ENCODE results near the gene CDK5RAP2.

CDK5RAP2 gene

DNA sequence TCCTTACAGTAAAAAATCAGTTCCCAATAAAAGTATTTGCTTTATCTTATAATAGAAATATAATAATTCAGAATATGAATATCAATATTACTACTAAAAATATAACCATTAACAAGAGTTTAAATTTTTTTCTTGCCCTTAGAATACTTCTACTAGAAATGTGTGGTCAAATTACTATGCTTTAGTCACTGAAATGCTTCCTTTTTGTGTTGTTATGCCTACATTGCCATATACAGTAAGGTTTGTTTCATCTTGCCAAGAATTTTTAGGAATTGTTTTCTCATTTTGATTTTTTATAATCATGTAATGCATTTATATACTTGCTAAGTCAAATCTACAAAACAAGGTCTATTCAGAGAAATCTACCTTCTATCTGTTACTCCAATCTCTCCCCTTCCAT is 181.7 kb downstream of the CDK5RAP2 start:
- H2BK15ac ChIP-seq (ENCODE audit: low read length), result no peak overlapping the region
- H2AK5ac ChIP-seq (ENCODE audit: low read depth, low read length), result no peak overlapping the region
- H3K9ac ChIP-seq (ENCODE audit: low read depth, low read length, poor library complexity), result no peak overlapping the region
- H3K27ac ChIP-seq (replicated peaks; ENCODE audit: low read length), result no peak overlapping the region
- H3K4me1 ChIP-seq (ENCODE audit: control insufficient read depth in 2 of 2, insufficient read depth in 1 of 2, low read depth in 1 of 2, low read length in 2 of 2), result peaks cover 0 to 2% of the 10 kb centered on the region in 2 donors
- no peaks in the 10 kb centered on the region for H3K27me3 ChIP-seq (ENCODE audit: control insufficient read depth in 3 of 3, insufficient read depth in 3 of 3, low read depth in 1 of 3, low read length in 3 of 3)
- H4K91ac ChIP-seq (ENCODE audit: low read depth, low read length, poor library complexity), result no peak overlapping the region
- peaks cover 2% of the 10 kb centered on the region for H3K79me1 ChIP-seq (ENCODE audit: low read depth, low read length)
- H3K4ac ChIP-seq (ENCODE audit: low read length), result no peak overlapping the region
- H2BK120ac ChIP-seq (ENCODE audit: low read depth, low read length), result no peak overlapping the region
- no peak overlapping the region for H2AFZ ChIP-seq (ENCODE audit: low read length)
- peaks cover 0 to 2% of the 10 kb centered on the region in 2 donors for H3K9me3 ChIP-seq (replicated peaks in 1 of 2; ENCODE audit: control insufficient read depth in 2 of 2, insufficient read depth in 1 of 2, low read depth in 1 of 2, low read length in 2 of 2)
- no peak overlapping the region for H3K23ac ChIP-seq (ENCODE audit: low read depth, low read length, poor library complexity)
- no peak overlapping the region for H3K18ac ChIP-seq (ENCODE audit: low read length)
- no peak overlapping the region for H2BK12ac ChIP-seq (ENCODE audit: low read length)
- no peak overlapping the region for H3K14ac ChIP-seq (ENCODE audit: low read length)
- H3K4me3 ChIP-seq (ENCODE audit: low read length in 2 of 2), result no peak overlapping the region
- DNase-seq (ENCODE audit: low spot score), result no peak
- H4K8ac ChIP-seq (ENCODE audit: low read depth, low read length), result no peak overlapping the region
- H3K36me3 ChIP-seq (replicated peaks in 1 of 2; ENCODE audit: control insufficient read depth in 2 of 2, insufficient read depth in 2 of 2, low read length in 2 of 2), result peaks cover 48 to 100% of the 10 kb centered on the region in 2 donors
- H2BK5ac ChIP-seq (ENCODE audit: low read length), result no peak overlapping the region
- no peak overlapping the region for H3K4me2 ChIP-seq (ENCODE audit: insufficient read depth, low read length, poor library complexity, severe bottlenecking)

DNA sequence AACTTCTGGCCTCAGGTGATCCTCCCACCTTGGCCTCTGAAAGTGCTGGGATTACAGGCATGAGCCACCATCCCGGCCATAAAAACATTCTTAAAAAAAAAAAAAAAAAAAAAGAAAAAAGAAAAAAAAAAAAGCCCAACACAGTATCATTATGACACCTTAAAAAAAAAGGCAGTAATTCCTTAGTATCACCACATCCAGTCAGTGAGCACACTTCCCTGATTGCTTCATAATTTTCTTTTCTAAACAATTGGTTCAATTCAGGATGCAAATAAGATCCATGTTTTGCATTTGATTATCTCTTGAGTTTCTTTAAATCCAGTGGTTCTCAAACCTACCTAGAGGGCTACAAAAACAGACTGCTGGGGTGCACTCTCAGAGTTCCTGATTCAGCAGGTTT is 182.5 kb downstream of the CDK5RAP2 start:
- Histone ChIP-seq H3K18ac (ENCODE audit: low read length) (no peak overlapping the region), H3K27ac (replicated peaks; ENCODE audit: low read length) (no peak overlapping the region), H2BK5ac (ENCODE audit: low read length) (no peak overlapping the region), H3K4me3 (ENCODE audit: low read length in 2 of 2) (no peak overlapping the region), H3K36me3 (replicated peaks in 1 of 2; ENCODE audit: control insufficient read depth in 2 of 2, insufficient read depth in 2 of 2, low read length in 2 of 2) (peaks cover 50 to 100% of the 10 kb centered on the region in 2 donors), H3K4me2 (ENCODE audit: insufficient read depth, low read length, poor library complexity, severe bottlenecking) (no peak overlapping the region), H3K23ac (ENCODE audit: low read depth, low read length, poor library complexity) (no peak overlapping the region), H3K4ac (ENCODE audit: low read length) (no peak overlapping the region), H2BK12ac (ENCODE audit: low read length) (no peak overlapping the region), H3K9ac (ENCODE audit: low read depth, low read length, poor library complexity) (no peak overlapping the region), H3K27me3 (ENCODE audit: control insufficient read depth in 3 of 3, insufficient read depth in 3 of 3, low read depth in 1 of 3, low read length in 3 of 3) (no peaks in the 10 kb centered on the region), H3K9me3 (replicated peaks in 1 of 2; ENCODE audit: control insufficient read depth in 2 of 2, insufficient read depth in 1 of 2, low read depth in 1 of 2, low read length in 2 of 2) (peaks cover 0 to 2% of the 10 kb centered on the region in 2 donors), H2AK5ac (ENCODE audit: low read depth, low read length) (no peak overlapping the region), H2BK120ac (ENCODE audit: low read depth, low read length) (no peak overlapping the region), H3K79me1 (ENCODE audit: low read depth, low read length) (peaks cover 2% of the 10 kb centered on the region), H3K14ac (ENCODE audit: low read length) (no peak overlapping the region), H4K8ac (ENCODE audit: low read depth, low read length) (no peak overlapping the region), H3K4me1 (ENCODE audit: control insufficient read depth in 2 of 2, insufficient read depth in 1 of 2, low read depth in 1 of 2, low read length in 2 of 2) (no peaks in the 10 kb centered on the region), H2BK15ac (ENCODE audit: low read length) (no peak overlapping the region), H4K91ac (ENCODE audit: low read depth, low read length, poor library complexity) (no peak overlapping the region), H2AFZ (ENCODE audit: low read length) (no peak overlapping the region)
- no peak for DNase-seq (ENCODE audit: low spot score)
- WGBS, 2 donors (ENCODE audit: extremely low coverage in 2 of 2, insufficient read length in 2 of 2, insufficient replicate concordance in 1 of 2), result no CpG with 5 or more reads among the region's 1 CpG

DNA sequence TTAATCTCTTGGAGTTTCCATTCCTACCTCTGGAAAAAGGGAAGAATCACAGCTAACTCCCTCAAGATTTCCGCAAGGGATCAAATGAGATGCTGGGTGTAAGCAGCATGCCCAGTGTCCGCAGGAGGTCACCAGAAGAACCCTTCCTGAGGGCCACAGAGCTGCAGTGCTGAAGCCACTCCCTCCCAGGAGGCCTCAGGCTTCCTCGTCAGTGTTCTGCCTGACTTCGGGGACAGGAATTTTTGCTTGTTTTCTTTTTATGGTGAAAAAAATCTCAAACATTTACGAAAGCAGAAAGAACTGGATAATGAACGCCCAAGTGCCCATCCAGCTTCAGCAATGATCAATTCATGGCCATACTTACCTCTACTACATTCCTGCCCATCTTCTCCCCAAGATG is 183.0 kb downstream of the CDK5RAP2 start:
- Histone ChIP-seq H3K27me3 (ENCODE audit: control insufficient read depth in 3 of 3, insufficient read depth in 3 of 3, low read depth in 1 of 3, low read length in 3 of 3) (no peaks in the 10 kb centered on the region), H2BK5ac (ENCODE audit: low read length) (no peak overlapping the region), H3K36me3 (replicated peaks in 1 of 2; ENCODE audit: control insufficient read depth in 2 of 2, insufficient read depth in 2 of 2, low read length in 2 of 2) (peaks cover 53 to 100% of the 10 kb centered on the region in 2 donors), H3K4ac (ENCODE audit: low read length) (no peak overlapping the region), H3K4me1 (ENCODE audit: control insufficient read depth in 2 of 2, insufficient read depth in 1 of 2, low read depth in 1 of 2, low read length in 2 of 2) (no peaks in the 10 kb centered on the region), H2AK5ac (ENCODE audit: low read depth, low read length) (no peak overlapping the region), H3K18ac (ENCODE audit: low read length) (no peak overlapping the region), H3K9me3 (replicated peaks in 1 of 2; ENCODE audit: control insufficient read depth in 2 of 2, insufficient read depth in 1 of 2, low read depth in 1 of 2, low read length in 2 of 2) (peaks cover 0 to 2% of the 10 kb centered on the region in 2 donors), H4K8ac (ENCODE audit: low read depth, low read length) (no peak overlapping the region), H3K4me3 (ENCODE audit: low read length in 2 of 2) (no peak overlapping the region), H3K9ac (ENCODE audit: low read depth, low read length, poor library complexity) (no peak overlapping the region), H2BK12ac (ENCODE audit: low read length) (no peak overlapping the region), H3K4me2 (ENCODE audit: insufficient read depth, low read length, poor library complexity, severe bottlenecking) (no peak overlapping the region), H2AFZ (ENCODE audit: low read length) (no peak overlapping the region), H3K23ac (ENCODE audit: low read depth, low read length, poor library complexity) (no peak overlapping the region), H4K91ac (ENCODE audit: low read depth, low read length, poor library complexity) (no peak overlapping the region), H3K14ac (ENCODE audit: low read length) (no peak overlapping the region), H3K79me1 (ENCODE audit: low read depth, low read length) (peaks cover 2% of the 10 kb centered on the region), H2BK120ac (ENCODE audit: low read depth, low read length) (no peak overlapping the region), H3K27ac (replicated peaks; ENCODE audit: low read length) (no peak overlapping the region), H2BK15ac (ENCODE audit: low read length) (no peak overlapping the region)
- WGBS, 2 donors (ENCODE audit: extremely low coverage in 2 of 2, insufficient read length in 2 of 2, insufficient replicate concordance in 1 of 2), result no CpG with 5 or more reads among the region's 6 CpGs
- no peak for DNase-seq (ENCODE audit: low spot score)

DNA sequence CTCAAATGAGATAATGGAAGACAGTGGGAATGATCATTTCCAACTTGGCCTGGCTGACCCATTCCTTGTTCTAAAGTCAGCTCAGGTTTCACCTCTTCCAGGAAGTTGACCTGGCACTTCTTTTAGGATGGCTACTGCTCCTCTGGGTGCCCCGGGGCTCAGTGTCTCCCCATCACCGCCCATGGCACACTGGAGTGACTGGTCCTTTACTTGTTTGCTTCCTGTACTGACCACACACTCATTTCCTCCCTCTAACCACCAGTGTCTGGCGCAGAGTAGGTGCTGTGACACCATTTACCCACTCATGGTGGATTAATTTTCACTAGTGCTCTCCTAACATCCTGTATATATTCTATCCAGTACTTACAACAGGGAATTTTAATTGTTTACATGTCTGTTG is 183.5 kb downstream of the CDK5RAP2 start:
- no peak overlapping the region for H3K27ac ChIP-seq (replicated peaks; ENCODE audit: low read length)
- DNase-seq (ENCODE audit: low spot score), result no peak
- no peak overlapping the region for H2BK5ac ChIP-seq (ENCODE audit: low read length)
- H3K4me1 ChIP-seq (ENCODE audit: control insufficient read depth in 2 of 2, insufficient read depth in 1 of 2, low read depth in 1 of 2, low read length in 2 of 2), result no peaks in the 10 kb centered on the region
- H2AFZ ChIP-seq (ENCODE audit: low read length), result no peak overlapping the region
- H3K14ac ChIP-seq (ENCODE audit: low read length), result no peak overlapping the region
- H2BK12ac ChIP-seq (ENCODE audit: low read length), result no peak overlapping the region
- no peak overlapping the region for H3K9ac ChIP-seq (ENCODE audit: low read depth, low read length, poor library complexity)
- H3K79me1 ChIP-seq (ENCODE audit: low read depth, low read length), result peaks cover 2% of the 10 kb centered on the region
- H2BK15ac ChIP-seq (ENCODE audit: low read length), result no peak overlapping the region
- no peak overlapping the region for H4K91ac ChIP-seq (ENCODE audit: low read depth, low read length, poor library complexity)
- no peak overlapping the region for H3K23ac ChIP-seq (ENCODE audit: low read depth, low read length, poor library complexity)
- peaks cover 0 to 2% of the 10 kb centered on the region in 2 donors for H3K9me3 ChIP-seq (replicated peaks in 1 of 2; ENCODE audit: control insufficient read depth in 2 of 2, insufficient read depth in 1 of 2, low read depth in 1 of 2, low read length in 2 of 2)
- no peak overlapping the region for H3K4ac ChIP-seq (ENCODE audit: low read length)
- WGBS, 2 donors (ENCODE audit: extremely low coverage in 2 of 2, insufficient read length in 2 of 2, insufficient replicate concordance in 1 of 2), result no CpG with 5 or more reads among the region's 3 CpGs
- H3K18ac ChIP-seq (ENCODE audit: low read length), result no peak overlapping the region
- H3K4me2 ChIP-seq (ENCODE audit: insufficient read depth, low read length, poor library complexity, severe bottlenecking), result no peak overlapping the region
- H3K27me3 ChIP-seq (ENCODE audit: control insufficient read depth in 3 of 3, insufficient read depth in 3 of 3, low read depth in 1 of 3, low read length in 3 of 3), result no peaks in the 10 kb centered on the region
- H2BK120ac ChIP-seq (ENCODE audit: low read depth, low read length), result no peak overlapping the region
- peaks cover 57 to 100% of the 10 kb centered on the region in 2 donors for H3K36me3 ChIP-seq (replicated peaks in 1 of 2; ENCODE audit: control insufficient read depth in 2 of 2, insufficient read depth in 2 of 2, low read length in 2 of 2)
- no peak overlapping the region for H3K4me3 ChIP-seq (ENCODE audit: low read length in 2 of 2)
- no peak overlapping the region for H4K8ac ChIP-seq (ENCODE audit: low read depth, low read length)
- H2AK5ac ChIP-seq (ENCODE audit: low read depth, low read length), result no peak overlapping the region
